Muscle of arm (tissue), 12 donors: ENCODE measurements around the gene BAG5. TPM values are rescaled to one million over a fixed set of nuclear protein-coding genes. Genes with fewer than 3 reads are reported as not detected.

Experiments used
- DNase-seq: peaks from one replicate; pipeline ENCODE4 v3.0.0-alpha.2; 2013
- polyA plus RNA-seq, 12 donors: library from polyadenylated mRNA; unstranded; fragments of 120-200 nt; gene quantifications; one replicate each; pipeline ENCODE4 v1.2.1, GENCODE V29; 2013; ENCODE audit not compliant: insufficient read length in 12 of 12

The BAG5 gene
- polyA plus RNA-seq, 12 donors = 19.7 to 25.5 (median 23.0) TPM; not detected in 1

DNA sequence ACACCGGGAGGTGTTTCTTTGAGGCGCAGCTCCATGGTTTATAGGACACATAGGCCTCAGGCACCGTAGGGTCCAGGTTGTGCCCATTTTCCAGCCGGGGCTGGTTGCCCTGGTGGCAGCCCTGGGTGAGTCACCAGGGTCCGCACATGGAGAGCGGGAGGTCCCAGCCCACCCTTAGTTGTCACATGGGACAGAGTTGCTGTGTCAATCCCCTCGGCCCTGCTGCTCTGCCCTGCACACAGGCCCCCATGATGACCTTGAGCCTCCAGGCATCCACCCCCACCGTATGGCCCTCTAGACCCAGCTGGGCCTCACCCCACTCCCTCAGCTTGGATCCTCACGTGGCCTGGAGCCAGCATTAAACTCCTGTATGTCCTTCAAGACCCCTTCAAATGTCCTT lies 25.8 kb downstream of the BAG5 start:
- DNase-seq = no peak

DNA sequence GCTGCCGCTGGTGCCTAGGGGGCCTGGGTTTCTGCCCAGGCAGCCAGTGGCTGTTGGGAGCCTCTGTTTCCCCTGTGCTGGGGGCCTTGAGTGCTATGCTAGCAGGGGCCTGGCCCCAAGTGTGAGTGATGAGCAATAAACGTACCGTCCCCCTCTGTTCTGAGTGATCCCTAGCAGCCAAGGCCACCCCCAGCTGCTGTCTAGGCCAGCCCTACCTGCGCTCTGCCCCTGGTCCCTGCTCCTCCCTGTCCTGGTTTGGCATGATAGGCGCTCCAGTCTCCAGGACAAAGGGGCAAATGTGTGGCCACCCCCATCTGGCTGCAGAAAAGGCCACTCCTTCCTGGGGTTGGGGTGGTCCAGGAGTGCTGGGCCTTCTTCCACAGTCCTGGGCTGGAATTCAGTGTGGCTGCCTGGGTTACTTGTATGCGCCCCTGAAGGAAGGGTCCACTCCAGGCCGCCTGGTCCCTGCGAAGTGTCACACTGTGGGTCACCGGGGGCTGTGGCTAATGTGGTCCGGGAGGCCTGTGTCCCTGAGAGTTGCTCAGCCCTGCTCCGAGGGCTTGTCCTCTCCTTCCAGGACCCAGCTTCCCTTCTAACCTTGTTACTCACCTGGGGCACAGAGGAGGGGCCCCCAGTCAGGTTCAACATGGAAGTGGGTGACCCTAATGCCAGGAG lies 26.4 kb downstream of the BAG5 start:
- no peak for DNase-seq

DNA sequence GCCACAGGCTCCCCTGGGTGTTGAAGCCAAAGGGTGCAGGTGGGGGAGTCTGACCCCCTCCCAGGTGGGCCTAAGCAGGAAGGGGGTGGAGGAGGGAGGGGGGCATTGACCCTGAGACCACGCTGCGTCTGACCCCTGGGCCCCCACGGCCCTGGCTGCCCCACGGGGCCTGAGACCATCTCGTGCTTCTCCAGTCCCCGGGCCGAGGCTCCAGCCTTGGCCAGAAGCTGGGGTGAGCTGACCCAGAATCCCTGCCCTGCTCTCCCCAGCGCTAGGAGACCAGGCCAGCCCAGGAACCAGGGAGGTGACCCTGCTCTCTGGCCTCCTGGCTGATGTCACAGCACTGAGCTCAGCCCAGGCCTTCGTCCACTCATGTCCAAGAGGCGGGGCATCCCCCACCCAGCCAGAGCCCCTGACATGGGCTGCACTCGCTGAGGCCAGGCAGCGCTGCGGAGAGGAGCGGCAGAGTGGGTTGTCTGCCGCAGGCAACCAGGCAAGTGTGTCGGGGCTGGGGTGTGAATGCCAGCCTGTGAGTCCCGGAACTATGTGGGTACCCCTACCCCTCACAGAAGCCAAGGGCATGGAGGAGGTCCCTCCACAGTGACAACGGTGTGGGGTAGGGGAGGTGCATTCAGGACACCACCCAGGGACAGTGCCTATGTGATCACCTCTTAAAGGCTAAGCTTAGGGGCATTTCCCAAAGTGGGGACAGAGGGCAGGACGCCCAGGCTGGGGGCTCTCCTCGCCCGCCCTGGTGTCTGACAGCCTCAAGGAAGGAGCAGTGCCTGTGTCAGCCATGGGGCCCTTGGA lies 27.2 kb downstream of the BAG5 start:
- no peak for DNase-seq

DNA sequence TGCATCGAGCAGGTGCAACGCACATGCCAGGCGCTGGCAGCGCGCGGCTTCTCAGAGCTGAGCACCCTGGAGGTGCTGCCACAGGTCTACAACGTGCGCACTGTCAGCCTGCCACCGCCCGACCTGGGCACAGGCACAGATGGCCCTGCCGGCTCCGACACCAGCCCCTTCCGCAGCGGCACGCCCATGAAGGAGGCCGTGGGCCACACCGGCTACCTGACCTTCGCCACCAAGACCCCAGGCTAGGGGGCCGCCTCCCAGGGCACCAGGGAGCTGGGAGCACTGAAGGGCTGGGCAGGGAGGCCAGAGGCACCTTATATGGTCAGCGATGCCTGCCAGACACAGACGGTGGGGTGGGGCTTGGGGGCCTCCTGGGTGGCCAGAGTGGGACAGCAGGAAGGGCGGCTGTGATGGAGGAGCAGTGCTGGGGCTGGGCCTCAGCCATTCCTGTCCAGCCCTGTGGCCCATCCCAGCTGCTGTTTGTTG lies 27.8 kb downstream of the BAG5 start:
- DNase-seq = no peak

DNA sequence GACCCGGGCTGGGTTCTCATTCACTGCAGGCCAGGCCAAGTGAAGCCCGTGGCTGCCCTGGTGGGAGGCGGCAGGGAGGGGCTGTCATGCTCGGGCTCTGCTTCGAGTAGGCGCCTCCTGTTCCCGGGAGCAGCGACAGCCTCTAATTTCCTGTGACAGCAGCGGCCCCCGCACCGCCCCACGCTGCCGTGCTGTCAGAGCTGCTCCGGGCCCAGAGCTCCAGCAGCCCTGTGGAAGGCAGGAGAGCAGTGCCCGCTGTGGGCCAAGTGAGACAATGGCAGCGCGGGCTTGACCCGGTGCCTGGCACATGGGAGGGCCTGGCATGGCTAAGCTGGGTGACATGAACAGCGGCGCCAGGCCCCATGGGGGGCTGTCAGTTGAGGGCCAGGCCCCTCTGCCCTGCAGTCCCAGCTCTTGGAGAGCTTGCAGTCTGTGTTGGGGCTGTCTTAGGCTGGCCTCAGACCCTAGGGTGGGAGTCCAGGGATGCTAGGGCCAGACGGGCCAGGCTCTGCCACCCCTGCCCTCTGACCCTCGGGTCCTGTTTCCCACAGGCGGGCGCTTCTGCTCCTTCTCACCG lies 28.4 kb downstream of the BAG5 start:
- no peak for DNase-seq

DNA sequence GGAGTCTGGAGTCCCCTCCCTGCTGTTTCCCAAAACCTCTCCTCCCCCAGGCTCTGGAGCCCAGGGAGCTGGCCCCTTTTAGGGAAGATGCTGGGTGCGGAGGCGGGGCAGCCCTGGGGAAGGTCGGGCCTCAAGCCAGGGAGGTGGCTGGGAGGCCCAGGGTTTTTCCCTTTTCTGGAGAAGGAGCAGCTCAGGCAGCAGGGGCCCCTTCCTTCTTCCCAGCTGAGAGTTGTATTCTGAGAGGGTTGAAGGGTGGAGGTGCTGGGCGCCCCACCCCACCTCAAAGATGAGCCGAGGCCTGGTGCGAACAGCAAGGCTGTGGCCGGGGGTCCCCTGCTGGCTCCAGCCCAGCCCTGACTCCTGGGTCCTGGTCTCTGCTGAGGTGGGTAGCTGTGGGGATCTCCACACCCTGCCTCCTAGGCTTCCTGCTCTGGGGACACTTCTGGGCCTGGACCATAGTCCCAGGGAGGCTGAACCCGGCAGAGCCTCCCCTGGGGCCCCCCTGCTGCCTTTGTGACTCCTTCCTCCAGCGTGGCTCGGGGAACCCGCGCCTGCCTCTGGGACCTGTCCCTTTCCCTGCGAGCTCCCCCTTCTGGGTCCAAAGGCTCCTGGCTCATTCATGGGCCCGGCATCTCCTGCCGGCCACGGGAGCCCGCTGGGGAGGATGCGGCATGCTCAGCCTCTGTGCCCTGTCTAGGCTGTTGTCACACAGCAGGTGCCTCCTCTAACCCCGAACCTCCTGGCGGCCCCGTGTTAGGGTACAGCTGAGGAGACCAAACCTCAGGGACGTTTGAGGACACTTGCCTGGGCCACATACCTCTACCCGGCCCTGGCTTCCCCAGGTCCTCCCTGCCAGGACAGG lies 29.1 kb downstream of the BAG5 start:
- no peak for DNase-seq

DNA sequence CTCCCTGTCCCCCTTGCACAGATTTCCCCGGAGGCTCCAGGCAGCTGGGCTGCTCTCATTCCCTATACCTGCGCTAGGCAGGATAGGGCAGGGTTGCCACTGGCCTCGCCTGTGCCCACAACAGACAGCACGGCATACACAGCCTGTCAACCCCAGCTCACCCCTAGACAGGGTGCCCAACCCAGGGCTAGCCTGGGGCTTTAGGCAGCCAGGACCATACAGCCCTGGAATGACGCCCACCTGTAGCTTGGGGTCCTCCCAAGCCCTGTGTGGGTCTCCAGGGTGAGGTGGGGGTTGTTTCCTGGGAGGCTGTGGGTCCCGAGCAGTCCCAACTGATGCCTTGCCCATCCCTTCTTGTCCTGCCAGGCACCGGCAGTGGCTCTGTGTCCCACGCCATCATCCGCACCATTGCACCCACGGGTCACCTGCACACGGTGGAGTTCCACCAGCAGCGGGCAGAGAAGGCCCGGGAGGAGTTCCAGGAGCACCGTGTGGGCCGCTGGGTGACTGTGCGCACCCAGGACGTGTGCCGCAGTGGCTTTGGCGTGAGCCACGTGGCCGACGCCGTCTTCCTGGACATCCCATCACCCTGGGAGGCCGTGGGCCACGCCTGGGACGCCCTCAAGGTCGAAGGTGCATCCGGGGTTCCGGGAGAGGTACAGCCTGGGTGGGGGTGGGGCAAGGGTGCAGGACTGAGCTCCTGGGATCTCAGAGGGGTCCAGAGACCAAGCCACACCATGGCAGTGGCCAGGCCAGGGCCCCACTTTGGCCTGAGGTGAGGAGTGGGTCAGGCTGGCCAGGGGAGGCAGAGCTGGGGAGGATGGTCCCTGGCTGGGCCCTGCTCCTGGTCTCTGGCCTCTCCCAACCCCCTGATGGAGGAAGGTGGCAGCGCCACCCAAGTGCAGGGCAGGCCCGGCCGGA lies 30.0 kb downstream of the BAG5 start:
- no peak for DNase-seq

DNA sequence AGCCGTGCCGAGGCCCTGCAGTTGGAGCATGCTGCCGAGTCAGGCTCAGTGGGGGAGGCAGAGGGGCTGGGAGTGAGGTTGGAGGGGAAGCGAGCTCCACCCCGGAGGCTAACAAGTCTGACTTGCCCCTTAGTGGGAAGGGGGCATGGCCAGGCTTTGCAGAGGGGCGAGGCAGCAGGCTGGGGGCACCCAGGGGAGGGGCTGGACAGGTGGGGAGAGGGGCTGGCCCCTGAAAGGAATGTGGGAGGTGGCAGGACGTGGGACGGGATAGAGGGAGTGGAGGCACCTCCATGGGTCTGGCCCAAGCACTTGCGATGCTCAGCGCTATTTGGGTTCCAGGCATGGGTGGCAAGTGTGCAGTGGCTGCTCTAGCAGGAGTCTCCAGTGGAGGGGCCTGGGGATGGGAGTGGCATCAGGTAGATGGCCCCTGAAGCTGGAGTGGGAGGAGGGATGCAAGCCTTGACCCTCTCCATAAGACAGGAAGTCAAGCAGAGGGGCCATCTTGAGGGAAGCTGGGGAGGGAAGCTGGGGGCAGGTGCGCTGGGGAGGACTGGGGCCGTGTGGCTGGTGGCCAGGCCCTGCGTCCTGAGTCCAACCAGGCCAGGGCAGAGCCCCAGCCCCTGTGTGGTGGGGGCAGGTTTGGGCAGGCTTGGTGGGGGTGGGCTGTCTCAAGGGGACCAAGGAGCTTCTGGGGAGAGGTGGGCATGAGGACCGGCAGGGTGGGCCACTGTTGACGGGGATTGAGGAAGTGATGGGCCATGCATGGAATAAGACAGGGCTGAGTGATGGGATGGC lies 30.8 kb downstream of the BAG5 start:
- no peak for DNase-seq

DNA sequence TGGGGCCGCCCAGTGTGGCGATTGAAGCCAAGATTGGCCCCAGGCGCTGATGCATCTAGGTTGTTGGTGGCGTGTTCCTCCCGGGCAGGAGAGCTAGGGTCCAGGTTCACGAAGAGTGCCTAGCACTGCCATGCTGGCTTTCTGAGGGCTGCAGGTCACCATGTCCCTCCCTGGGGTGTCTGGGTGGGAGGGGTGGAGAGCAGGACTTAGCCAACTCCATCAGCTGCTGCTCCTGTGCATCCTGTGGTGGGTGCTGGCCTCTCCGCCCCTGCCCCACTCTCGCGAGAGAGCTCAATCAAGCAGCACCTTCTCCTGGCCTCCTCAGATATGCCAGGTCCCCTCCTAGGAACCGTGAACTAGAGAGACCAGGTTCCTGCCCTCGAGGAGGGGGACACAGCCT lies 31.6 kb downstream of the BAG5 start:
- DNase-seq = no peak

DNA sequence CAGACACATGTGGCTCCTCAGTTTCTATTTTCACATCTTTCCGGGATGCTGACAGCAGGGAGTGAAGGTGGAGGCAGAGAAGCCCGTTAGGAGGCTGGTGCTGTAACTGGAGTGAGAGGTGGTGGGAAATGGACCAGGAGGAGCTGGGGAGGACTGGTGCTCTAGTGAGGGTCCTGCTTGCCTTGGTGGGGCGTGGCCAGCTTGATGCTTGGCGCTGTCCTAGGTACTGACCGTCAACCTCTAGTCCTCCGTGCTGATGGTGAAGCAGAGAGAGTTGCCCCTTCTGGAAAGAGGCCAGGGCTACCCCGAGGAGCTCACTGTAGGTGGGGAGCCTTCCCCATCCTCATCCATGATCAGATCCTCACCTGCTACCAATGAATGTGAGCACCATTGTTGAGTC lies 32.1 kb downstream of the BAG5 start:
- no peak for DNase-seq

DNA sequence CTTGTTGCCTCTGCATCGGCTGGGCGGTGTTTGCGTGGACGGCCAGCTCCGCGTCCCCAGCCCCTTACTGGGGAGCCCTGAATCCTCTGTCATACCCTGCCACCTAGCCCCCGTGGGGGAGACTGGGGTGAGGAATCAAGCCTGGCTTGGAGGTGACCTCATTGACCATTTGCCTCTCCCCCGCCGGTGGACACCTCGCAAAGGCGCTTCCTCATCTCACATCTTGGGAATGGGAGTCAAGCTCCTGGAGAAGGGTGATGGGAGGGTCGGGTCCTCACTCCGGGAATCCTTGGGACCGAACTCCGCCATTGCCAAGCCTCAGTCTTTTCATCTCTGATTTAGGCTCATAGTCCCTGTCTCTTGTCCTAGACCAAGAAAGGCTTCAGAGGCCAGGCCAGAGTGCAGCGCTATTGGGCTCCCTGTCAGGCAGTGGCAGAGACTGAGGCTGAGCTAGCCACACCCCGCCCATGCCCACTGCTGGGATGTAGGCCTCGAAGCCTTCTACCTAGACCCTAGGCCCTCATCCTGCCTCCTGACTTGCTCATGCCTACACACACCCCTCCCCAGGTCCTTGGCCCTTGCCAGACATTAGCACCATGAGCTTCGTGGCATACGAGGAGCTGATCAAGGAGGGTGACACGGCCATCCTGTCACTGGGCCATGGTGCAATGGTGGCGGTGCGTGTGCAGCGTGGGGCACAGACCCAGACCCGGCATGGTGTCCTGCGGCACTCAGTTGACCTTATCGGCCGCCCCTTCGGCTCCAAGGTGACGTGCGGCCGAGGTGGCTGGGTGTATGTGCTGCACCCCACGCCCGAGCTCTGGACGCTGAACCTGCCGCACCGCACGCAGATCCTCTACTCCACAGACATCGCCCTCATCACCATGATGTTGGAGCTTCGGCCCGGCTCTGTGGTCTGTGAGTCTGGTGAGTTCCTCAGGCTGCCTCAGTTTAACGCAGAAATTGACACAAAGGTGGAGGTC lies 32.8 kb downstream of the BAG5 start:
- DNase-seq = no peak

DNA sequence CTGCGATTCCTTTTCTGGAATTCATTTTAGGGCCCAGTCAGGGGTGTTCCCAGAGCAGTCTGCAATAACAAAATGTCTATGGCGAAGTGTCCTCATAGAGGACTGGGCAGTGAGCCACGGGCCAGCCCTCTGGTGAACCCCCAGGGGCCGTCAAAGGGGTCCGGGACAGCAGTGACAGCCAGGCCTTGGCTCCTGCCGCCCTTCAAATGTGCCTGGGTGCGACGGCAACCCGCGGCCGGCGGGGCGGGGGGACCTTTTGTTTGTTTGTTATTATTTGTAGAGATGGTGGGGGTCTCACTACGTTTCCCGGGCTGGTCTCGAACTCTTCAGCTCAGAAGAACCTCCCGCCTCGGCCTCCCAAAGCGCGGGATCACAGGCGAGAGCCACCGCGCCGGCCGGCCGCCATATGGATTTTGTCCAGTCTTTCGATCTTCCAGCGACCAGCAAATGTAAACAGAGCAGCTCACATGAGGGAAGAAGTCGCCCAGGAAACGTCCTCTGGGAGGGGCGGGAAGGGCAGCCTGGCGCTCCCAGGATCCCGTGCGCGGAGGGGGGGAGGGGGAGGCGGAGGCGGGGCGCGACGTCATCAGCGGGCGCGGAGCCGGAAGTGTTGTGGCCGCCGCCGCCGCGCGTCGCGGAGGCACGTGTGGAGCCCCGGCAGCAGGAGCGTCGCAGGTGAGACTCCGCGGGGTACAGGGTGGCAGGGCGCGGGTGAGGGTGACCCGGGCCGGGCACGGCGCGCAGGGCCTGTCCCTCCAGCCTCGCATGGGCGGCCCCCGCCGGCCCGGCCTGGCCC lies 33.7 kb downstream of the BAG5 start, which contains the start of gene TRMT61A:
Gene TRMT61A (plus strand): TSS at position 610 of the 796 bp plus-strand sequence. CDS start 783 bp downstream, outside the sequence.
- DNase-seq = peak; percentile 90

DNA sequence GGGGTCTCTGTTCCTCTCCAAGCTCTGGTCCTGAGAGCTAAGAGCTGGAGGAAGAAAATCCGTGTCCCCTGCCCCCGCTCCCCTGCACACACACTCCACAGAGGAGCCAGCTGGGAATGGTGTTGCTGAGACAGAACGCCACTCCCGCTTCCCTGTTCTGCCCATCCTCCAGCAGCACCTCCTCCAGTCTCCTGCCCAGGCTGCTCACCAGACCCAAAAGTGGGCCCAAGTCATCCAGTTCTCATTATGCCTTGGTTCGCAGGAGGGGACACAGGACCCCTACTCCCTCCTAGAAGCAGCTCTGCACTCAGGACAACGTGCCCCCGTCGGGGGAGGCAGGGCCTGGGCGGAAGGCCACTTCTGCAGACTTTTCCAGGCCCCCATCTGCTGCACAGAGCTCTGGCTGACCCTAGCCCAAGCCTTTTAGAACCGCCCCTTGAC lies 34.3 kb downstream of the BAG5 start:
- DNase-seq = no peak

DNA sequence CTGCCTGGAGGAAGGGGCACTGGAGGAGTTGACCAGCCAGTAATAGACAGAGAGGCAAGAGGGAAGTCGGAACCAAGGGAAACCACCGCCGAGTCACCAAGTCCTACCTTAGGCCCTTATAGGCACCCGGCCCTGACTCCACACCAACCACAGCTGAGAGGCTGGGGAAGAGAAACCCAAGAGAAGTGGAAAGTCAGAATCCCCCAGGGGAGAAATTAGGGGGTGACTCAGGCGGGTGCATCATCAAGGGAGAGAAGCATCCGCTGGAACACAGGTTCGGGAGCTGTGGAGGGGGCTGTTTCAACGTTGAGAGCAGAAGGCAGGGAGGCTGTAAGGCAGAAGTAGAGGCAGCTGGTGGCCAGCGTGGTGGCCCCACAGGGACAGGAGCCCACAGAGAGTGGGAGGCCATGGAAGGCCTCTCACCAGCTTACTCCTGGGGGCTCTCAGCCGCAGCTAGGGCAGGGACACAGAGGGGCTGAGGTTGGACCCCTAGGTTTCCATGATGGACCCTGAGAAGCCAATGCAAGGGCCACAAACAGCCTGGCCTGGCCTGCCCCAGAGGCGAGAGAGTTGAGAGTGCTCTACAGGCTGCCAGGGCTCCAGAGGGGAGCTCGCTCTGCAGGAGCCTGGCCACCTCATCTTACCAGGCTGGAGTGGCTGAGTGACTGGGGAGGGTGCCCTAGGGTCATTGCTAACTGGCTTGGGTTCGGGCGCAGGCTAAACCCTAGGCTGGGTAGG lies 34.9 kb downstream of the BAG5 start:
- DNase-seq = no peak

DNA sequence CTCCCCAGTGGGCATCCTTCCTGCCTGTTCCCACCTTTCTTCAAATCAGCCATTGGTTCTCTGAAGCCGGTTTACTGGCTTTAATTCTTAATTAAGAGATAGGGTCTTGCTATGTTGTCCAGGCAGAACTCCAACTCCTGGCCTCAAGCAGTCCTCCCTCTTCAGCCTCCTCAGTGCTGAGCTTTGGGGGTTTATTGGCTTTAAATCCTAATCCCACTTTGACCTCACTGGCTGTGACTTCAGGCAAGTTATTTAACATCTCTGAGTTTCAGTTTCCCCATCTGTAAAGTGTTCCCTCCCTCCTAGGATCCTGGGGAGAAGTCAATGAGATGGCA lies 35.6 kb downstream of the BAG5 start:
- DNase-seq = no peak

DNA sequence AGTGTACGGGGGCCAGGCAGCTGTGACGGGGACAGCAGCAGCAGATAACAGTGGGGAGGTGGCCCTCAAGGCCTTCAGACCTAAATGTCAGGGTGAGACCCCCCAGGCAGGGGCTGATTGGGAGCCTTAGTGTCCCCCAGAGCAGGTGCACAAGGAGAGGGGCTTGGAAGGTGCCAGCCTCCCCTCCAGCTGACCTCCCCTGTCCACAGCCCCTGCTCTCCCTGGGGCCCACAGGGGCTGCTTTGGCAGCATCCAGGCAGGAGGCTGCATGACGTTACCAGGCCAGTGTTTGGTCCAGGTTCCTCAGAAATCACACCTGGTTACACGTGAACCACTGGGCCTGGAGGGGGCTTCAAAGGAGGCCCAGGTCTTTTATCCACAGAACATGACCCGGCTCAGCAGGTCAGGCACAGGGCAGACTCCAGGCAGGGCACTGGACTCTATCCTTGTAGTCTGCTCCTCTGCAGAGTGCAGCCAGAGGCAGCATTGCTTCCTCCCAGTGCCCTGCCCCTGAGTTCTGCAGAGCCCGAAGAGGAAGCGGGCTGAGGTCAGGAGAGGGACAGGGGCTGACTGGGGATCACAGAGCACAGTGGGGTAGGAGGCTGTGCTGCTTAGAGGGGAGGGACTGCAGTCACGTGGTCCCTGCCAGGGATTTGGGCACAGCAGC lies 36.1 kb downstream of the BAG5 start:
- no peak for DNase-seq
